Skeletal muscle satellite cell (primary cell): ENCODE measurements around the gene MT1H. TPM values are rescaled to one million over a fixed set of nuclear protein-coding genes. Genes with fewer than 3 reads are reported as not detected.
"Not testable (repeated sequence)": the region's sequence is repeated elsewhere in the genome, so short reads cannot be mapped to it uniquely, and the experiment has no call there.

Source experiments
- H3K27me3 ChIP-seq: 2 replicates; pipeline ENCODE4 v1.7.0; 2013; ENCODE audit warnings: low read length; ENCODE audit not compliant: control insufficient read depth, insufficient read depth
- H3K36me3 ChIP-seq: 2 replicates; pipeline ENCODE4 v1.7.0; 2013; ENCODE audit warnings: mild to moderate bottlenecking, control low read depth, low read length; ENCODE audit not compliant: insufficient read depth
- H3K4me1 ChIP-seq: 2 replicates; pipeline ENCODE4 v1.7.0; 2013; ENCODE audit warnings: low read length; ENCODE audit not compliant: control insufficient read depth, insufficient read depth
- H3K4me2 ChIP-seq: 2 replicates; pipeline ENCODE4 v1.7.0; 2013; ENCODE audit warnings: mild to moderate bottlenecking, low read length
- H3K4me3 ChIP-seq: 2 replicates; pipeline ENCODE4 v1.7.0; 2013; ENCODE audit warnings: low read length
- H3K9ac ChIP-seq: 2 replicates; pipeline ENCODE4 v1.7.0; 2013; ENCODE audit warnings: mild to moderate bottlenecking, low read depth, low read length, moderate library complexity
- H3K9me3 ChIP-seq: replicated peaks from 2 replicates; pipeline ENCODE4 v1.7.0; 2013; ENCODE audit warnings: mild to moderate bottlenecking, control low read depth, low read length
- total RNA-seq: library from RNA; depleted of rRNA; stranded (reverse); fragments of >200 nt; gene quantifications from 2 replicates; pipeline ENCODE4 v1.2.3, GENCODE V29; 2012; rRNA removed

The MT1H gene
- not detected in 2 replicates for total RNA-seq

- Histone ChIP-seq H3K27me3 (peaks cover 62% of the 10 kb centered on the region), H3K4me1 (peaks cover 3% of the 10 kb centered on the region), H3K9ac (no peak within 1 kb of the TSS), H3K4me2 (no peak within 1 kb of the TSS), H3K36me3 (no peaks in the 10 kb centered on the region), H3K9me3 (no peaks in the 10 kb centered on the region), H3K4me3 (no peak within 1 kb of the TSS)
Observed at GRCh38 chr16:56669005-56669839, at the start of gene MT1H. Gene MT1H (plus strand): TSS chr16:56669814. CDS start chr16:56669885, 71 bp downstream.

- Histone ChIP-seq H3K4me3 (no peak overlapping the region), H3K36me3 (no peaks in the 10 kb centered on the region), H3K9ac (no peak overlapping the region), H3K4me1 (peaks cover 34% of the 10 kb centered on the region), H3K4me2 (no peak overlapping the region), H3K9me3 (no peaks in the 10 kb centered on the region), H3K27me3 (no peaks in the 10 kb centered on the region)
Observed at GRCh38 chr16:56620339-56620897, 49.2 kb upstream of the MT1H start.

- H3K9ac ChIP-seq, H3K36me3 ChIP-seq, H3K4me2 ChIP-seq, H3K4me3 ChIP-seq, H3K9me3 ChIP-seq, H3K27me3 ChIP-seq: not testable (repeated sequence)
- H3K4me1 ChIP-seq = peaks cover 28% of the 10 kb centered on the region
Observed at GRCh38 chr16:56621665-56622445, 47.8 kb upstream of the MT1H start.

GRCh38 chr16:56623184-56623583 lies 46.4 kb upstream of the MT1H start:
- not testable (repeated sequence) for H3K27me3 ChIP-seq

GRCh38 chr16:56623637-56624036 lies 46.0 kb upstream of the MT1H start:
- Histone ChIP-seq H3K9ac (no peak overlapping the region), H3K4me3 (no peak overlapping the region), H3K4me2 (no peak overlapping the region), H3K4me1 (peaks cover 13% of the 10 kb centered on the region), H3K27me3 (no peaks in the 10 kb centered on the region), H3K36me3 (no peaks in the 10 kb centered on the region), H3K9me3 (no peaks in the 10 kb centered on the region)

More at GRCh38 chr16:56623184-56623583, 46.4 kb upstream of the MT1H start:
- not testable (repeated sequence) for H3K36me3 ChIP-seq, H3K4me3 ChIP-seq, H3K9me3 ChIP-seq, H3K4me2 ChIP-seq, H3K9ac ChIP-seq
- H3K4me1 ChIP-seq = peaks cover 18% of the 10 kb centered on the region

- Histone ChIP-seq H3K4me1 (peaks cover 9% of the 10 kb centered on the region), H3K36me3 (no peaks in the 10 kb centered on the region), H3K9me3 (no peaks in the 10 kb centered on the region), H3K4me3 (peak within 1 kb of the TSS; percentile 78), H3K27me3 (no peaks in the 10 kb centered on the region), H3K9ac (peak within 1 kb of the TSS; percentile 87), H3K4me2 (peak within 1 kb of the TSS; percentile 90)
Observed at GRCh38 chr16:56625140-56625942, 44.3 kb upstream of the MT1H start, which contains the start of gene MT1E. Gene MT1E (plus strand): TSS chr16:56625781. CDS start chr16:56625852, 71 bp downstream.

- Histone ChIP-seq H3K4me2 (peak overlapping the region; percentile 90), H3K4me1 (peaks cover 9% of the 10 kb centered on the region), H3K9ac (peak overlapping the region; percentile 87), H3K36me3 (no peaks in the 10 kb centered on the region), H3K27me3 (no peaks in the 10 kb centered on the region), H3K4me3 (peak overlapping the region; percentile 78), H3K9me3 (no peaks in the 10 kb centered on the region)
Observed at GRCh38 chr16:56625943-56626654, 43.5 kb upstream of the MT1H start.

GRCh38 chr16:56626685-56627084 lies 42.9 kb upstream of the MT1H start:
- no peaks in the 10 kb centered on the region for H3K9me3 ChIP-seq
- peaks cover 13% of the 10 kb centered on the region for H3K4me1 ChIP-seq
- no peaks in the 10 kb centered on the region for H3K36me3 ChIP-seq
- H3K4me3 ChIP-seq = peak overlapping the region; percentile 78
- no peaks in the 10 kb centered on the region for H3K27me3 ChIP-seq
- peak overlapping the region; percentile 90 for H3K4me2 ChIP-seq
- H3K9ac ChIP-seq = peak overlapping the region; percentile 87

- Histone ChIP-seq H3K4me3 (no peak overlapping the region), H3K27me3 (no peaks in the 10 kb centered on the region), H3K36me3 (no peaks in the 10 kb centered on the region), H3K4me1 (peaks cover 26% of the 10 kb centered on the region), H3K9me3 (no peaks in the 10 kb centered on the region), H3K4me2 (no peak overlapping the region), H3K9ac (no peak overlapping the region)
Observed at GRCh38 chr16:56628486-56629350, 40.9 kb upstream of the MT1H start.

- Histone ChIP-seq H3K36me3 (no peaks in the 10 kb centered on the region), H3K27me3 (no peaks in the 10 kb centered on the region), H3K4me2 (no peak overlapping the region), H3K9me3 (no peaks in the 10 kb centered on the region), H3K4me1 (peaks cover 26% of the 10 kb centered on the region), H3K4me3 (no peak overlapping the region), H3K9ac (no peak overlapping the region)
Observed at GRCh38 chr16:56629531-56629930, 40.1 kb upstream of the MT1H start.
